Keratinocyte (primary cell): Measurements from ENCODE around the gene BIN2.

Source experiments
- EZH2 ChIP-seq: IDR thresholded peaks from one replicate; pipeline ENCODE4 v1.6.1; 2012; ENCODE audit warnings: inconsistent platforms, mild to moderate bottlenecking, low read length, moderate library complexity
- TF ChIP-seq, protein P1 (sequence below), 3 experiments: IDR thresholded peaks in 1 of 3; conservative IDR thresholded peaks in 1 of 3; optimal IDR thresholded peaks in 1 of 3; 2 replicates in 2 of 3; 3 replicates in 1 of 3; pipeline versions ENCODE3 to v1.5.1; 2011; ENCODE audit warnings: low read length in 3 of 3, mild to moderate bottlenecking in 3 of 3, moderate library complexity in 2 of 3, control low read depth in 1 of 3, inconsistent platforms in 1 of 3; ENCODE audit not compliant: insufficient read depth in 2 of 3; ENCODE audit errors: extremely low read depth in 1 of 3

GRCh38 chr12:51293696-51294095 is 30.3 kb downstream of the BIN2 start:
- TF ChIP-seq, protein P1, sequence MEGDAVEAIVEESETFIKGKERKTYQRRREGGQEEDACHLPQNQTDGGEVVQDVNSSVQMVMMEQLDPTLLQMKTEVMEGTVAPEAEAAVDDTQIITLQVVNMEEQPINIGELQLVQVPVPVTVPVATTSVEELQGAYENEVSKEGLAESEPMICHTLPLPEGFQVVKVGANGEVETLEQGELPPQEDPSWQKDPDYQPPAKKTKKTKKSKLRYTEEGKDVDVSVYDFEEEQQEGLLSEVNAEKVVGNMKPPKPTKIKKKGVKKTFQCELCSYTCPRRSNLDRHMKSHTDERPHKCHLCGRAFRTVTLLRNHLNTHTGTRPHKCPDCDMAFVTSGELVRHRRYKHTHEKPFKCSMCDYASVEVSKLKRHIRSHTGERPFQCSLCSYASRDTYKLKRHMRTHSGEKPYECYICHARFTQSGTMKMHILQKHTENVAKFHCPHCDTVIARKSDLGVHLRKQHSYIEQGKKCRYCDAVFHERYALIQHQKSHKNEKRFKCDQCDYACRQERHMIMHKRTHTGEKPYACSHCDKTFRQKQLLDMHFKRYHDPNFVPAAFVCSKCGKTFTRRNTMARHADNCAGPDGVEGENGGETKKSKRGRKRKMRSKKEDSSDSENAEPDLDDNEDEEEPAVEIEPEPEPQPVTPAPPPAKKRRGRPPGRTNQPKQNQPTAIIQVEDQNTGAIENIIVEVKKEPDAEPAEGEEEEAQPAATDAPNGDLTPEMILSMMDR (optimal IDR thresholded peaks at IDR 0.05 in 1 of 3, IDR thresholded peaks at IDR 0.05 in 1 of 3, conservative IDR thresholded peaks at IDR 0.05 in 1 of 3; ENCODE audit: extremely low read depth in 1 of 3, insufficient read depth in 2 of 3, low read length in 3 of 3), result no peak
- no peak for TF ChIP-seq EZH2
